Activated CD8-positive, alpha-beta memory T cell treated with anti-CD3 and anti-CD28 coated beads, Interleukin-2, amount 50 U/mL, for 48 hours (primary cell): ENCODE measurements around the gene SLC13A3.
"Not testable (repeated sequence)": the region's sequence is repeated elsewhere in the genome, so short reads cannot be mapped to it uniquely, and the experiment has no call there.

Experiments used
- DNase-seq: peaks from one replicate; pipeline ENCODE4 v3.0.0-alpha.2; 2020

The SLC13A3 gene

DNA sequence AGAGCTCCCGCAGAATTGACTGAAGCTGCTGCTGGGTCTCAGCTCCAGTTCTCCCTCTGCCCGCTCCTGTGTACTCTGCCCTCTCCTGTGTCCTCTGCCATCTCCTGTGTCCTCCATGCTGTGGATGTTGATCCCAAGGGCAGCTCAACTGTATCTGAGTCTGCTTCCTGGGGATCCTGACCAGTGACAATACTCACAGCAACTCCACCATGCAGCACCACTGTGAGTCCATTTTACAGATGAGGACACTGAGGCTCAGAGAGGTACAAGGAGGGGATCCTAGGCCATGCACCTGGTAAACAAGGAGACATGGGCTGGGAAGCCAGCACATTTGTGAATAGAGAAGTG is 29.4 kb upstream of the SLC13A3 start:
- no peak for DNase-seq

DNA sequence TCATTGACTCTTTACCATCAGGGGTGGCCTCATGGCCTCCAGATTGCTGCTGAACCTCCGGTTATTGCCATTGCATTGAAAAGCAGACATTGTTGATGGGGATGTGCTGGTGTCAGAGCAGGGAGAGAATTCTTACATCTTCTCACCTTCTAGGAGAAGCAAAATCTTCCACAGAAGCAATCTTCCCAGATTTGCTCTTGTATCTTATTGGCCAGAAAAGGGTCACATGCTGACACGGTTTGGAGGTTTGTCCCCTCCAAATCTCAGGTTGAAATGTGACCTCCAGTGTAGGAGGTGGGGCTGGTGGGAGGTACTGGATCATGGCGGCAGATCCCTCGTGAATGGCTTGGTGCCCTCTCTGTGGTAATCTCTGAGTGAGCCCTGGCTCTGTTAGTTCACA is 27.3 kb upstream of the SLC13A3 start:
- no peak for DNase-seq

DNA sequence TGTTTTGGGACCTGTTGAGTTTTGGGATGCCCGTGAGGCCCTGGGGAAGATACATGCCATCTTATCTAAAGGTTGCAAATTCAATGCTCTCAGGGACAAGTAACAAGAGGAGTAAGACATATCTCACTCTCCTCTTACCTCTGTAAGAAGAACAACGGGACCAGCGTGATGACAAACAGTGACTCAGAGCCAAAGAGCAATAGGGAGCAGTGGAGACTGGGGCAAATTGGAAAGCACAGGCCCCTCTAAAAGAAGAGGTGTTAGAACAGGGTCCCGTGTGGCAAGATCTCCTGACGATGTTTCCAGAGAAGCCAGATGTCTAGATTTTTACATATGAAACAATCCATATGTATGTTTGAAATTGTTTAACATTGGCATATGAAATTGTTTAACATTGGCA is 26.3 kb upstream of the SLC13A3 start:
- DNase-seq = no peak

DNA sequence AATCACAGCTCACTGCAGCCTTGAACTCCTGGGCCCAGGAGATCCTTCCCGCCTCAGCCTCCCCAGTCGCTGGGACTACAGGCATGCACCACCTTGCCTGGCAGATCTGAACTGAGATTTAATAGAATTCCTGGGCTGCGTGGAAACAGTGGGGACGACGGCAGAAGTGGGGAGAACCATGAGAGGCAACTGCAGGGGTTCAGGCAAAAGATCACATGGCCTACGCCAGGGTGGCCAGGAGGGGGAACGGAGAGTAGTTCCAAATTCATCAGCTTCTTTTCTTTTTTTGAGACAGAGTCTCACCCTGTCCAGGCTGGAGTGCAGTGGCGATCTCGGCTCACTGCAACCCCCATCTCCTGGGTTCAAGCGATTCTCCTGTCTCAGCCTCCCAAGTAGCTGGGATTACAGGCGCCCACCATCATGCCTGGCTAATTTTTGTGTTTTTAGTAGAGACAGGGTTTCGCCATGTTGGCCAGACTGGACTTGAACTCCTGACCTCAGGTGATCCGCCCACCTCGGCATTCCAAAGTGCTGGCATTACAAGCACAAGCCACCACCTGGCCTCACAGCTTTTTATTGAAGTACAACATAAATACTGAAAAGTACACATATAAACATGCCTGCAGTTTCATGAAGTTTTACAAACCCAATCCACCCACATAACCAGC is 25.5 kb upstream of the SLC13A3 start:
- DNase-seq = not testable (repeated sequence)

DNA sequence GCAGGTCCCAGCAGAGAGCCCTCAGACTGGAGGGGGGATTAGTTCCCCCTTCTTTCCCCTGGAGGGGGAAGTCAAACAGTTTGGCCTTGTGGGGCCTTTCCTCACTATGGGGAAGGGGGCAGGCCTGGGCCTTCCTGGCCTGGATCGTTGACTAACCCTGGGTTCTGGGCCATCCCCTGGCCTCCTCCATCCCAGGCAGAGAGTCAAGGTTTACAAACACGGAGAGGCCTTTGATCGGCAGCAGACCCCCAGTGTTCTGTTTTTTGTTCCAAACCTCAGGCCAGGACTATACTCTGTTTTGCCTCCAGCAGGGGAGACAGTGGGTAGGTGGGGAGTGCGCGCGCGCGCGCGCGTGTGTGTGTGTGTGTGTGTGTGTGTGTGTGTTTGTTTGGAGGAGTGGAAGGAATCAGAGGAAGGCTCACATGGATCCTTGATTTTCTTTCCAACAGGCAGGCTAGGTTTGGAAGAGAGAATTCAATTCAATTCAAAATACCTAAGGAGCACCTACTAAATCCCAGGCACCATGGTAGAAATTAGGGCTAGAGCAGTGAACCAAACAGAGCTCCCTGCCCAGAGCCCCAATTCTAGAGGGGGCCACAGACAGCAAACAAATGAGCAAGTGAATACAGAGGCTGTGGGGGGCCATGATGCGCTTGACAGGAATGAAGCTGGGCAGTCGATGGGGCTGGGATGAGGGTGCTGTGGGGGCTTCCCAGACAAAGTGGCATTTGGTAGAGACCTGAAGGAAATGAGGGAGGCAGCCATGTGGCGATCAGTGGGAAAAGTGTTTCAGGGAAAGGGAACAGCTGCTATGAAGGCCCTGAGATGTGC is 23.2 kb upstream of the SLC13A3 start:
- no peak for DNase-seq

DNA sequence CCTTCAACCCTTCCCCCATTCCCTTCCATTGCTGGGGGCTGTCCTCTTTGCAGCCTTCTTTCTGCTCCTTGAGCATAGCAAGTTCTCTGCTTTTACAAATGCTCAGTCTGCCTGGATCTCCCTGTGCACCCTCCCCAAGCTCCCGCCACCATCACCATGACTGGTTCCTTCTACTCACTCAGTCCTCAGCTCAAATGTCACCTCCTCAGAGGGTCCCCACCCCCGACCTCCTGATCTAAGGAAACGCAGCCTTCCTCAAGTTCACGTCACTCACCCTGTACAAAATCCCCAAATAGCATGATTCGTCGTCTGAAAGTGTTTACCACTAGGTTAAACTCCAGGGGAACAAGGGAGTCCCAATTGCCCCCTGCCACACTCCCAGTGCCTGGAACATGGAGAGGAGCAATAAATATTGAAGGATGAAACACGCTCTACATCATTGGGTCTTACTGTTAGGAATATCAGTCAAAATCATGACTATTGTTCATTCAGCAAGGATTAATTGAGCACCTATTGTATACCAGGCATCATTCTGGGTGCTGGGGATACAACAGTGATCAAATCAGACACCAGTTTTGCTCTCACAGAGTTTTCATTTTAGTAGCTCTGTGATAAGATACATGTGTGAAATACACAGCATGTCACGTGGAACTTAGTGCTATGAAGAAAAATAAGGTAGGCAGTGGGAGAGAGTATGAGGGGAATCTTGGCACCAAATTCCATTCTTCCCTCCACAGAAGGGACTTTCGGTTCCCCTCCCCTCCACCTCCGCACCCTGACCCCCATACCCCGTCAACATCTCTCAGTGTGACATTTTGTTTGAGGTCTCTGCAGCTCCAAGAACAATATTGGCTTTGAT is 22.4 kb upstream of the SLC13A3 start:
- DNase-seq = no peak

DNA sequence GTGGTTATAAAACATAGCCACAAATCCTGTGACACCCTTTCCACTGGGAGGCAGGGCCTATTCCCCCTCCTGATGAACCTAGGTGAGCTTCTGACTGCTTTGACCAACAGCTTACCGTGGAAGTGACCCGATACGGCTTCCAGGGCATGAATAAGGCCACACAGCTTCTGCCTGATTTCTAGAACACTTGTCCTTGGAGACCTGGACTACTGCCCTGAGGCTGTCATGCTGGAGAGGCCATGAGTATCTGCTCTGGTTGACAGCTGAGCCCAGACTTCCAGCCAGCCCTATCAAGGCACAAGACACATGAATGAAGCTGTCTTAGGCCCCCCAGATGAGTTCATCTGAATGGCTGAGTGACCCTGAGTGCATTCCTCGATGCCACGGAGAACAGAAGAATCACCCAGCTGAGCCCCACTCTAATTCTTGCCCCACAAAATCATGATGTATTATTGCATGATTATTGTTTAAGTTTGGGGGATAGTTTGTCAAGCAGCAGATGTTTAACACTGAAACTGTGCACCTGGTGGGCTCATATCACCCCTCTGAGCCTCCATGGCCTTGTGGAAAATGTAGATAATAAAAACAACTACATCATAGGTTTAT is 21.4 kb upstream of the SLC13A3 start:
- DNase-seq = no peak

DNA sequence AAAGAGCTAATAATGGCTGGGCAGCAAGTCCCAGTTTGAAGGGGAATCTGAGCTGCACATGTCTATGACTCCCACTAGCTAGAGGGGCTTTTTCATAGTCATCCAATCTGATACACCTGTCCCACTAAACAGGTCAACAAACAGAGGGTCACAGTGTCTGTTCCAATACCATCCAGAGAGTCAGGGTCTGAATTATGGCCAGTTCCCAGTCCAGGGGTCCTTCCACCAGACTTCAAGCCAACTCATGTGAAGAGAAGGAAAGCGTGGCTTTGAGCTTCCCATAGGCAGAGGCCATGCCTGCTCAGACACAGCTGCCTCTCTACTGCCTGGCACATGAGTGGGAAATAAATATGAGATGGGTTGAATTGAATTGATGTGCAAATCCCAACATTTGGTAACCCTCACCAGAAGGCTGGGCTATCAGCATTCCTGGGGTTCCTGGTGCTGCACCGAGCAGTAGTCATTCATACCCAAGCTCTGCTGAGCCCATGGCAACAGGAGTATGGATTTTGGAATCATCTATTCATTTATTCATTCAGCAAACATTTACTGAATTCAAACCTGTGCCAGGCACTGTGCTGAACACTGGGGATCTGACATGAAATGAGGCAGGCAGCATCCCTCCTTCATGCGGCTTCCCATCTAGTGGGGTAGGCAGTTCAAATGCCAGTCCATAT is 20.7 kb upstream of the SLC13A3 start:
- no peak for DNase-seq

DNA sequence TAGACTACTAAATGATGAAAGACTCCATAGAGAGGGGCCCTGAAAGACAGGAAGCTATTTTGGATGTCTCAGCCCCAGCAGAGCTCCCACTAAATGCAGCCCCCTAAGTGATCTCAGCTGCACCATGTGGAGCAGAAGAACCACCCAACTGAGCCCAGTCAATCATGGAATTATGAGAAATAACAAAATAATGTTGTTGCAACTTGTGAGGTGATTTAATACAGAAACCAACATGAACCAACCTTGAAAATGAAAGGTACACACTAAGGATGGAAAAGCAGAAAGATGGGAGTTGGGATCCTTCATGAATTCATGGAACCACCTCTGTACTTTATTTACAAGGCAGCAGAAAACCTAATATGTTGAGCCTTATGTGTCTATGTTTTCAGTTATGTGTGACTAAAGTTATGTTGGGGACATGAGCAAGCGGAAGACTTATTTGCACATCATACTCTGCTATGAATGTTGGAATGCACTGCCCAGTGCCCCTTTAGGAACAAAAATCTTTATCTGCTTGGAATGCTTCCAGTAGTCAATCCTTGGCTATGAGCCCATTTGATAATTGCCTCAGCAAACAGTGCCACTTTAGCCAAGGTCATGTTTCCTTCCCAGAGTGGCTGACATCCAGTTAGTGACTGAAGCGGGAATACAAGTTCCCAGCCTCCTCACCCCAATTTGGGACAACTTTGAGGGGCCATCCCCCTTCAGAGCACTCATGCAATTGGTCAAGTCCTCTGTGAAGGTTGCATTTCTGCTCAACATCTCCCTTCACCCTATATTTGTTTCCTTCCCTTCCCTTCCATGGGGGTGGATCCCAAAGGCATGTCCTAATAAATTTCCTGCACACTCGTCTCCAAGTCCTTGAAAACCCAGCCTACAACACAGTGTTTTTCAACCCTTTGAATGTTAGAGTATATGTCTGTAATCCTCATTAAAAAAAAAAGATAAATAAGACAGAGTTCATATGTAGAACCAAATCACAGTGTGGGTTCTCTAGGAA is 19.6 kb upstream of the SLC13A3 start:
- no peak for DNase-seq

DNA sequence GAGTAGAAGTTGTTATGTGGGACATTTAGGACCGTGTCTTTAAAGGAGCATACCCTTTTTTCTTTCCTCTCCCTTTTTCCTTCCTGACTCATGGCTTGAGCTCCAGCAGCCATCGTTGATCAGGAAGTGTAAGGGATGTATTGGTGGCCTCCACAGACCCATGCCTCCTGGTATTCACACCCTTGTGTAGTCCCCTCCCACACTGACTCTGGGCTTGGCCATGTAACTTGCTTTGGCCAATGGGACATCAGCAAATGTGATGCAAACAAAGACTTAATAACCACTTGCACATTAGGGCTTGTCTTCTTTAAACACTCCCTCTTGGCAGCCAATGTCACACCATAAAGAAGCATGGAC is 18.9 kb upstream of the SLC13A3 start:
- DNase-seq = no peak

DNA sequence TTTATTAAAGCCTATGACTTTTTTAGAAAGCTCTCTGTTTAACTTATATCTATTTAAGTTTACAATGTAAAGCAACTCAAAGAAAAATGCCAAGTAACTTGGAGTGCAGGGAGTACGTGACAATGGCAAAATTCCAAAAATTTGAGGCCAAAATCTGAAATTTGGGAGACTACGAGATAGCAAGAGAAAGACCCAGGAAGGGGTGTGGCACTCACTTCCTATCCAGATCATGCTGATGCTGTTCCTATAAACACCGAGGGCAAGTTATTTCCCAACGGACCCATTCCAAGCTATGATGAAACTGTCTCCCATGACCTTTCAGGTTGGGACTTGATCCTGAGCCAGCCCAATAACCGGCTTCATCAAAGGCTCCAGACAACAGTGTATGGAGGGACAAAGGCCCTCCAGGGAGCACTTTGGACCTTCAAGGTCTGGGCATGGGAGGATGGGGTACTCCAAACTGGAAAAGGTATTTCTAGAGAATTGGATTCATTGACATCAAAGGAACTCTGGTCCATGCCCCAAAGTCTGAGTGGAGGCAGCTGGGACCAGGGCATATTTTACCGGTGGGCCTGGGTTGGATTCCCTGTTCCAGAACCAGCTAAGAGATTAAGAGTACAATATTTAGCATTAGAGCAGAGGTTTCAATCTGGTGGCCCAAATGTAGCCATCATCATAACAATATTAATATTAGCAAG is 15.7 kb upstream of the SLC13A3 start:
- no peak for DNase-seq

DNA sequence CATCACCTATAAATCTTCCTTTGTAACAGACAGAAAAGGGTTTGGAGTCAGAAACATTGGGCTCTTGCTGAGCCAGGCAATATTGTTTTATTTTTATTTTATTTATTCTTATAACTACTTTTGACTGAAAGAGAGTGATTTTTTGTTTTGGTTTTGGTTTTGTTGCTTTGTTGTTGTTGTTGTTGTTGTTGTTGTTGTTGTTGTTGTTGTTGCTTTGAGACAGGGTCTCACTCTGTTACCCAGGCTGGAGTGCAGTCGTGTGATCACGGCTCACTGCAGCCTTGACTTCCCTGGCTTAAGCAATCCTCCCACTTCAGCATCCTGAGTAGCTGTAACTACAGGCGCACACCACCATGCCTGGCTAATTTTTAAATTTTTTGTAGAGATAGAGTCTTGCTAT is 15.0 kb upstream of the SLC13A3 start:
- DNase-seq = no peak

DNA sequence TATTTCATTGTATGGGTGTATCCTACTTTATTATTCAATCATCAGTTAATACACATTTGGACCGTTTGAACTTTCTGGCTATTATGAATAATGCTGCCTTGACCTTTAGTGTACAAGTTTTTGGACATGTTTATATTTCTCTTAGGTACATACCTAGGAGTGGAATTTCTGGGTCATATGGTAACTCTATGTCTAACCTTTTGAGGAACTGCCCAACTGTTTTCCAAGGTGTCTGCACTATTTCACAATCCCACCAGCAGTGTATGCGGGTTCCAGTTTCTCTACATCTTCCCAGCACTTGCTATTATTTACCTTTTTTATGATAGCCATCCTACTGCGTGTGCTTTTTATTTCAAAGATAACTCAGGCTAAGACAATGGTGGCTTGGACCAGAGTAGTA is 14.3 kb upstream of the SLC13A3 start:
- no peak for DNase-seq

DNA sequence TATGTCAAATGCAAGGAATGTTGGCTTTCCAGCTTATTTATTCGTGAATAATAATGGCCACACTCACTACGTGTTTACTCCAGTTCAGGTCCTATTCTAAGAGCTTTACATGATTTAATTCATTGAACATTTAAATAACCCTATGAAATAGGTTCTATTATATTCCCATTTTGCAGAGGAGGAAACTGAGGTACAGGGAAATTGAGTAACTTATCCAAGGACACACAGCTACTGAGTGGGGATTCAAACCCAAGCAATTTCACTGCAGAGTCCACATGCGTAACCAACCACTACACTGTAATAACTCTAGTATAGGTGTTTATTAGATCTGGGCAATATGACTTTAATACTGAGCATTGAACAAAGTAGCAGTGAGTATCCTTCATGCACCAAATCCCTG is 12.3 kb upstream of the SLC13A3 start:
- no peak for DNase-seq

DNA sequence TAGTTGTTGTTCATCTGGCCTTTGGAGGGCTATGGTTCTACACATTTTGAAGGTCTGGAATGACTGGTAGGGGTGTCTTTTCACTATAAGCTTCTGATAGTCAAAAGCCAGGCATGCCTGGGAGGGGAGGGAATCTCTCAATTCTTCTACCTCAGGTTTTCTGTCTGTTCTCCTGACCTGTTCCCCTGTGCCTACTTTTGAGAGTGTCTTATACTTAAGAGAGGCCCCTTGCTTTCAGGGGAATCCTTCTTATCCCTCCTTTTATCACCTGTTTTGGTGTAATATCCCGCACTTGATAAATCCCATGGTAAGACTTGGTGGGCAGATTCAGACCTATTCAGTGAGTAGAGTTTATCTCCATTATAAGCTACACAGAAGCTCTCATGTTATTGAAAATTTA is 10.4 kb upstream of the SLC13A3 start:
- no peak for DNase-seq

DNA sequence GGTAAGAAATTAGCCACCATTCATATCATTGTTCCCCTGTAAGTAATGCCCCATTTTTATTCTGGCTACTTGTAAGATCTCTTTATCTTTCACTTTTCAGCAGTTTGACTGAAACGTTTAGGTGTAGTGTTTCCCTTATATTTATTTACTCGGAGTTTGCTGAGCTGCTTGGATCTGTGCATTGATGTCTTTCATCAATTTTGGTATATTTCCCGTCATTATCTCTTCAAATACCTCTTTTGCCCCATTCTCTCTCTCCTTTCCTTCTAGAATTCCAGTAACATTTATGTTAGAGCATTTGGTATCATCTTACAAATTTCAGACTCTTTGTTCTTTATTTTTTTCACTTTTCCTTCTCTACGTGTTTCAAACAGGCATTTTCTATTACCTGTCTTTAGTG is 9.2 kb upstream of the SLC13A3 start:
- DNase-seq = no peak

DNA sequence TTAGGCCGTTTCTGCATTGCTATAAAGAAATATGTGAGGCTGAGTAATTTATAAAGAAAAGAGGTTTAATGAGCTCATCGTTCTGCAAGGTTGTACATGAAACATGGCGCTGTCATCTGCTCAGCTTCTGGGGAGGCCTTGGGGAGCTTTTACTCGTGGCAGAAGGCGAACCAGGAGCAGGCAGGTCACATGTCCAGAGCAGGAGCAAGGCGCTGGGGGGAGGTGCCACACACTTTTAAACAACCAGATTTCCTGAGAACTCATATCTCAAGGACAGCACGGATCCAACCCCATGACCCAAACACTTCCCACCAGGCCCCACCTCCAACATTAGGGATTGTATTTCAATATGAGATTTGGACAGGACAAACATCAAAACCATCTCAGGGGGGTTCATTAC is 6.4 kb upstream of the SLC13A3 start:
- no peak for DNase-seq

DNA sequence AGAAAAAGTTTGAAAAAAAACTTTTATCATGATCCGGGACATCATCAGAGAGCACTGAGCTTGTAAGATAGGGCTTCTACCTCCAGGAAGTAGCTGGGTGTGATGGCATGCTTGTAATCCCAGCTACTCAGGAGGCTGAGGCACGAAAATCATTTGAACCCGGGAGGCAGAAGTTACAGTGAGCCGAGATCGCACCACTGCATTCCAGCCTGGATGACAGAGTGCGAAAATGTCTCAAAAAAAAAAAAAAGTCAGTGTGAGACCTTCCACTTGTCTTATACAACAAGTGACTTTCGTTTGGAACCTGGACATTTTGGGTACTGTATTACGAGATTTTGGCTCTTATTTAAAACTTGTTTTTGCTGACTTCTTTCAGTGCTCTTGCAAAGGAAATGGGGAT is 5.9 kb upstream of the SLC13A3 start:
- no peak for DNase-seq

DNA sequence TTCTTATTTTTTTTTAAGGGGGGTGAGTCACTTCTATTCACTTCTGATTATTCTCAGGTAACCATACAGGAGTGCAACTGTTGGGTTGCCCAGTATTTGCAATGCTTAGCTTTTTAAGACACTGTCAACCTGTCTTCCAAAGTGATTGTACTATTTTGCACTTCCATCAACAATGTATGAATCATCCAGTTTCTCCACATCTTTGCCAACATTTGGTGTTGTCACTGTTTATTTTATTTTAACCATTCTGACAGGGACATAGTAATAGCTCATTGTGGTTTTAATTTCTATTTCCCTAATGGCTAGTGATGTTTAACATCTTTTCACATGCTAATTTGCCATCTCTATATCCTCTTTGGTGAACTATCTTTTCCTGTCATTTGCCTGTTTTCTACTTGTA is 1.4 kb upstream of the SLC13A3 start:
- DNase-seq = no peak

DNA sequence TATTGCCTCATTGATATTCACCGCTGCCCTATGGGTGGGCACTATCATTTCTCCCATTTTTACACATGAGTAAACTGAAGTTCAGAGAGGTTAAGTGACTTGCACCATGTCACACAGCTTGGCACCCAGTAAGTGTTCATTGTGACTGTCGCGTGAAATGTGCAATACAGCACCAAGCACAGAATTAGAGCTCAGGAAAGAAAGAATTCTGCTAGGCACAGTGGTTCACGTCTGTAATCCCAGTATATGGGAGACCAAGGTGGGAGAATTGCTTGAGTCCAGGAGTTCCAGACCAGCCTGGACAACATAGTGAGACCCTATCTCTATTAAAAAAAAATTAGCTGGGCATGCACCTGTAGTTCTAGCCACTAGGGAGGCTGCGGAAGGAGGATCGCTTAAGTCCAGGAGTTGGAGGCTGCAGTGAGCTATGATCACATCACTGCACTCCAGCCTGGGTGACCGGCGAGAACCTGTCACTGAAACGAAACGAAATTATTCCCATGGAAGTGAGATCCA is 626 bp downstream of the SLC13A3 start:
- DNase-seq = no peak
